Raji (cell line): ENCODE measurements around the gene FANCD2.

Experiments
- POLR2A ChIP-seq: IDR thresholded peaks from 2 replicates; pipeline ENCODE4 v1.6.1; 2011; ENCODE audit warnings: low read depth, low read length, control low read depth; ENCODE audit not compliant: insufficient read depth

FANCD2 gene

DNA sequence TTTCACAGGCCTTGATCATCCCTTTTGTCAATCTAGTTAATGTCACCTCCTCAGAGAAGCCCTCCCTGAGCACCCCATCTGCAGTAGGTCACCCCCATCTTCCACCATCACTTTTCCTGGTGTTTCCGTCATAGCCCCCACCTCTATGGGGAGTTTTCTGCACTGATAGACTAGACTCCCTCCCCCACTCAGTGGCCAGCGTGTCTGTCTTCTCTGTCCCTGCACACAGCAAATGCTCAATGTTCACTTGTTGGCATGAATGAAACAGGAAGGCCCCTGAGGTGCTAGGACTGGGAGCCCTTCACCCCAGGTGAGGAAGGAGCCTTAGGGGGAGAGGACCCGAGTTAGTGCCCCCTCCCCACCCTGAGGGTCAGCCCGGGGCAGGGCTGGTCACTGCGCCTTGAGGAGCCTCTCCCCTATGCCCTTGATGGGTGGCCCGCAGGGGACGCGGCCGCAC is 15.8 kb upstream of the FANCD2 start:
- TF ChIP-seq POLR2A = no peak

DNA sequence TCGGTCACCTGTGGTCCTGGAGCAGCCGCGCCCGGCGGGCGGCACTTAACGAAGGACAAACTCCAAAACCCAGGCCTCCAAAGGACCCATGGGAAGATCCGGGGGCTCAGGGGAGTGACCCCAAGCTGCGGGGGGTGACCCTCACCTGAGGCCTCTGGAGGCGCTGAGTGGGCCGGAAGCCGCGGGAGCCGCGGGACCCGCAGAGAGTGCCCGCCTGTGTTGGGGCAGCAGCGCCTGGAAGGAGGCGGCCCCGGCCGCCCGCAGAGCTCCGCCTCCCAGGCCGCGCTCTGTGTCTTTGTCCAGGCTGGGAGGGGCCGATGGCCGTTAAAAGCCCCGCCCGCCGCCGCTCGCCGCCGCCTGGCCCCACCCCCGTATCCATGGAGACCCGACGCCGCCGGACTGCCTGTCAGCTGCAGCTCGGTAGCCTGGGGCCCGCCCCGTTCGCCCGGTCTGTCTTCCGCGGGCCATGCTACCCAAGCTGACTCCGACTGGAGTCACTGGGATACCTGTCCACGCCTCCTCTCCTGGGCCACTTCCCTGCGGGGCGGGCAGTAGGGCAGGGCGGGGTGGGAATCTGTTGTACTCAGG is 15.3 kb upstream of the FANCD2 start:
- TF ChIP-seq POLR2A = no peak

GRCh38 chr3:10011631-10012030 is 14.6 kb upstream of the FANCD2 start:
- TF ChIP-seq POLR2A = no peak

DNA sequence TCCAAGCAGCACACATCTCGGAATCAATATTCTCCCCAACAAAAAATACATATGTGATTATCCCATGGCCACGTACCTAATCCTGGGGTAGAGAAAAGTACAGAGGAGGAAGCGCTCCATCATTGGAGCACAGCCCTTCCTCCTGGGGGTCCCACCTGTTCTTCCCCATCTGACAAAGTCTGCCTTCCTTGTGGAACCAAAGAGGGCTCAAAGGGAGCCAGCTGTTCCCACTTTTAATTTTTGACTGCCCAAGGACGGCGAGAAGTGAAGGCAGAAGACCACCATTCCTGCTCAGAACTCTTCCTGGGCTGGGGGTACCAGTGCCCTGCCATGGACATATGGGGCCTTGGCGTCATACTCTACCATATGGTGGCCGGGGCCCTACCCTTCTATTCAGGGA is 14.1 kb upstream of the FANCD2 start:
- no peak for TF ChIP-seq POLR2A

DNA sequence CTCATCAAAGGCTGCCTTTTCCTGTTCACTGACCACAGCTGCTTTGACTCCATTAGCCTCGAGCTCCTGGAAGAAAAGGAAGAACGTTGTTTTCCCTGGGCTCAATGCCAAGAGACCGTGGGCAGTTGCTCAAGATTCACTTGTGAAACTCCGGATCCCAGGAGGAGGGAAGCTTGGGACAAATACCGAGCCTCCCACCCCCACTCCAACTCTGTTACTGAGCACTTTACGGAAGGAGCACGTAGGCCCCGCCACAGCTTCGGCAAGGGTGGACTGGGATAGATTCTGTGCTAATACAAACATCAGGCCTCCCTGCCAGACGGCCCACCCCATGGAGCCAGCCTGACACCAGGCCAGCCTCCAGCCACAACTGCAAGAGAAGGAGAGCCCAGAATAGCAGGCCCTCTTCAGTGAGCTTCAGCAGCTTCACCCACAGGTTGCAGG is 10.8 kb upstream of the FANCD2 start:
- TF ChIP-seq POLR2A = no peak

DNA sequence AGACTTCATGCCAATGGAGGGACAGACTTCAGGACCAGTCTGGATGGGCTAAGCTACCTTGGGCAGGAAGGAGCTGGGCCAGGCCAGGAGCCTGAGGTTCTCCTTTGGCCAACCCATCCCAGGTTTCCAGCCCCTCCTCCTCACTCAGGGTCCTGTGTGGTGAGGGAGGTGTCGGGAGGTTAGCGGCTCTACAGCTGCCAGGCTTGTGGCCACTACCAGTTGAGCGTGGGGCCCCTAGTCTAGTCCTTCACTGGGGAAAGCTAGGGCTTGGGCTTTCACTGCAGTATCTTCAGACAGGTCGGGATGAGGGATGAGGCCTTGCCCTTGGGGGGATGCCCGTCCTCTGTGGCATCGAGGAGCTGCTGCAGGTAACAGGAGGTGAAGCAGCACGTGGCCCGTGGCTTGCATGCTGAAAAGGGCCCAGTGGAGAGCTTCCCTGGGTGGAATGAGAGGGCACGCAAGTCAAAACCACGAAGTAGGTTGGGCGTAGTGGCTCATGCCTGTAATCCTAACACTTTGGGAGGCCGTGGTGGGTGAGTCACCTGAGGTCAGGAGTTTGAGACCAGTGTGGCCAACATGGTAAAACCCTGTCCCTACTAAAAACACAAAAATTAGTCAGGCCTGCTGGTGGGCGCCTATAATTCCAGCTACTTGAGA is 8.5 kb upstream of the FANCD2 start:
- no peak for TF ChIP-seq POLR2A

GRCh38 chr3:10019326-10019725 is 6.9 kb upstream of the FANCD2 start:
- TF ChIP-seq POLR2A = no peak

GRCh38 chr3:10021856-10022775 is 4.1 kb upstream of the FANCD2 start:
- no peak for TF ChIP-seq POLR2A

GRCh38 chr3:10023587-10024310 is 2.5 kb upstream of the FANCD2 start:
- TF ChIP-seq POLR2A = no peak

- no peak for TF ChIP-seq POLR2A
Measured at GRCh38 chr3:10025205-10026083, 793 bp upstream of the FANCD2 start.

DNA sequence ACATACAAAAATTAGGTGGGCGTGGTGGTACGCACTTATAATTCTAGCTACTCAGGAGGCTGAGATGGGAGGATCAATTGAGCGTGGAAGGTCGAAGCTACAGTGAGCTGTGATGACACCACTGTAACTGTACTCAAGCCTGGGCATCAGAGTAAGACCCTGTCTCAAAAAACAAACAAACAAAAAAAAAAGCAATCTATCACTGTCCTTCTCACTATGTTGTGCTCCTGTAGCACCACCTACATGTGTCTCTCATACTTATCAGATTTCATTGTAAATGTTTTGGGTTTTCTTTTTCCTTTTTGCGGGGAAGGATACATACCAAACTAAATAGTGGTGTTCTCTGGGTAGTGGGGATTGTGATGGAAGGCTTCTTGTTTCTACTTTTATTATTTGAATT is 14.8 kb downstream of the FANCD2 start:
- no peak for TF ChIP-seq POLR2A

GRCh38 chr3:10047876-10048275 is 21.6 kb downstream of the FANCD2 start:
- TF ChIP-seq POLR2A = no peak

- no peak for TF ChIP-seq POLR2A
Measured at GRCh38 chr3:10055097-10055496, 28.9 kb downstream of the FANCD2 start.

- no peak for TF ChIP-seq POLR2A
Measured at GRCh38 chr3:10074666-10075065, 48.4 kb downstream of the FANCD2 start.
